Testis (tissue), 2 donors: Measurements from ENCODE around the gene FAM83C.

Source experiments
- POLR2A ChIP-seq: fragments of 450-650 bp; IDR thresholded peaks from one replicate; pipeline ENCODE4 v1.6.1; 2017; ENCODE audit warnings: antibody characterized with exemption, mild to moderate bottlenecking, moderate library complexity
- TF ChIP-seq, protein P1 (sequence below), 3 experiments: fragments of 450-650 bp in 2 of 3; fragments of 200-600 bp in 1 of 3; sonication (generic) in 1 of 3; IDR thresholded peaks; one replicate each; pipeline ENCODE4 v1.5.1; 2016 to 2019; ENCODE audit warnings: antibody characterized with exemption in 3 of 3, mild to moderate bottlenecking in 2 of 3, moderate library complexity in 1 of 3

DNA sequence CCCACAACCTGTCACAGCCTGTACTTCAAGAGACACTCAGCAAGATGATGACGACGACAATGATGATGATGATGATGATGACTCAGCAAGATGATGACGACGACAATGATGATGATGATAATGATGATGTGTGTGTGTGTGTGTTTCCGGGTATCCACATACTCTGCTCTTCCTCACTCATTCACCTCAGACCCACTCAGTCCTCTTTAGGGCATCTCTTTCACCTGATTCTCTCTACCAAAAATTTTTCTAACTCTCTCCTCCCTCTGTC, 6.5 kb downstream of the FAM83C start:
- TF ChIP-seq, protein P1, sequence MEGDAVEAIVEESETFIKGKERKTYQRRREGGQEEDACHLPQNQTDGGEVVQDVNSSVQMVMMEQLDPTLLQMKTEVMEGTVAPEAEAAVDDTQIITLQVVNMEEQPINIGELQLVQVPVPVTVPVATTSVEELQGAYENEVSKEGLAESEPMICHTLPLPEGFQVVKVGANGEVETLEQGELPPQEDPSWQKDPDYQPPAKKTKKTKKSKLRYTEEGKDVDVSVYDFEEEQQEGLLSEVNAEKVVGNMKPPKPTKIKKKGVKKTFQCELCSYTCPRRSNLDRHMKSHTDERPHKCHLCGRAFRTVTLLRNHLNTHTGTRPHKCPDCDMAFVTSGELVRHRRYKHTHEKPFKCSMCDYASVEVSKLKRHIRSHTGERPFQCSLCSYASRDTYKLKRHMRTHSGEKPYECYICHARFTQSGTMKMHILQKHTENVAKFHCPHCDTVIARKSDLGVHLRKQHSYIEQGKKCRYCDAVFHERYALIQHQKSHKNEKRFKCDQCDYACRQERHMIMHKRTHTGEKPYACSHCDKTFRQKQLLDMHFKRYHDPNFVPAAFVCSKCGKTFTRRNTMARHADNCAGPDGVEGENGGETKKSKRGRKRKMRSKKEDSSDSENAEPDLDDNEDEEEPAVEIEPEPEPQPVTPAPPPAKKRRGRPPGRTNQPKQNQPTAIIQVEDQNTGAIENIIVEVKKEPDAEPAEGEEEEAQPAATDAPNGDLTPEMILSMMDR (IDR thresholded peaks at IDR 0.05), result no peak
- TF ChIP-seq POLR2A, result no peak
